ENCODE data around the gene GIT1.

GRCh38 chr17:29555840-29556239 lies 33.6 kb downstream of the GIT1 start:
- TF ChIP-seq BHLHE40 (IDR thresholded peaks at IDR 0.05; ENCODE audit: borderline replicate concordance) (no peak), LEF1 (IDR thresholded peaks at IDR 0.05; ENCODE audit: borderline replicate concordance) (no peak), FOXK2 (IDR thresholded peaks at IDR 0.05) (no peak), CTBP1 (IDR thresholded peaks at IDR 0.05; ENCODE audit: borderline replicate concordance) (no peak), L3MBTL2 (conservative IDR thresholded peaks at IDR 0.05) (no peak), ZNF384 (IDR thresholded peaks at IDR 0.05) (no peak)

Measured in HEK293T (cell line).